ENCODE data around the gene NR4A3.

NR4A3 gene

GRCh38 chr9:99807276-99807852 lies 14.3 kb upstream of the NR4A3 start:
- H3K4me3 ChIP-seq (replicated peaks; ENCODE audit: low read depth, low read length), result no peak overlapping the region
- peak; percentile 84 for TF ChIP-seq CTCF (IDR thresholded peaks at IDR 0.05; ENCODE audit: low read depth, low read length, missing control alignments)
- no peak for DNase-seq (ENCODE audit: extremely low read depth, low read depth)

- no peak for TF ChIP-seq CTCF (IDR thresholded peaks at IDR 0.05; ENCODE audit: low read depth, low read length, missing control alignments)
- no peak for DNase-seq (ENCODE audit: extremely low read depth, low read depth)
Measured at GRCh38 chr9:99807956-99808355, 13.7 kb upstream of the NR4A3 start.

GRCh38 chr9:99808454-99808853 lies 13.2 kb upstream of the NR4A3 start:
- TF ChIP-seq CTCF (IDR thresholded peaks at IDR 0.05; ENCODE audit: low read depth, low read length, missing control alignments), result no peak

More at GRCh38 chr9:99807956-99808355, 13.7 kb upstream of the NR4A3 start:
- H3K4me3 ChIP-seq (replicated peaks; ENCODE audit: low read depth, low read length), result no peak overlapping the region

GRCh38 chr9:99809586-99810319 lies 11.9 kb upstream of the NR4A3 start:
- TF ChIP-seq CTCF (IDR thresholded peaks at IDR 0.05; ENCODE audit: low read depth, low read length, missing control alignments), result no peak
- DNase-seq (ENCODE audit: extremely low read depth, low read depth), result no peak
- H3K4me3 ChIP-seq (replicated peaks; ENCODE audit: low read depth, low read length), result no peak overlapping the region

More at GRCh38 chr9:99808454-99808853, 13.2 kb upstream of the NR4A3 start:
- H3K4me3 ChIP-seq (replicated peaks; ENCODE audit: low read depth, low read length), result no peak overlapping the region
- DNase-seq (ENCODE audit: extremely low read depth, low read depth), result no peak

- no peak for TF ChIP-seq CTCF (IDR thresholded peaks at IDR 0.05; ENCODE audit: low read depth, low read length, missing control alignments)
- H3K4me3 ChIP-seq (replicated peaks; ENCODE audit: low read depth, low read length), result no peak overlapping the region
- no peak for DNase-seq (ENCODE audit: extremely low read depth, low read depth)
Measured at GRCh38 chr9:99811172-99811571, 10.5 kb upstream of the NR4A3 start.

GRCh38 chr9:99811598-99812383 lies 9.9 kb upstream of the NR4A3 start:
- TF ChIP-seq CTCF (IDR thresholded peaks at IDR 0.05; ENCODE audit: low read depth, low read length, missing control alignments), result no peak
- no peak for DNase-seq (ENCODE audit: extremely low read depth, low read depth)
- H3K4me3 ChIP-seq (replicated peaks; ENCODE audit: low read depth, low read length), result no peak overlapping the region
